GM19193 (cell line): ENCODE measurements around the gene RTN4R.

Experiments used
- POLR2A ChIP-seq: IDR thresholded peaks from 4 replicates; pipeline ENCODE4 v1.6.1; 2011; ENCODE audit not compliant: insufficient read depth, insufficient read length; ENCODE audit errors: extremely low read depth

The RTN4R gene

GRCh38 chr22:20275836-20276235 lies 7.7 kb upstream of the RTN4R start:
- no peak for TF ChIP-seq POLR2A

- TF ChIP-seq POLR2A: no peak
Measured at GRCh38 chr22:20273758-20274181, 5.7 kb upstream of the RTN4R start.

- TF ChIP-seq POLR2A: no peak
Measured at GRCh38 chr22:20272700-20273099, 4.6 kb upstream of the RTN4R start.

- no peak for TF ChIP-seq POLR2A
Measured at GRCh38 chr22:20272174-20272573, 4.1 kb upstream of the RTN4R start.

GRCh38 chr22:20271114-20271994 lies 3.2 kb upstream of the RTN4R start:
- TF ChIP-seq POLR2A: no peak

- TF ChIP-seq POLR2A: no peak
Measured at GRCh38 chr22:20267441-20268278, 458 bp downstream of the RTN4R start.

- TF ChIP-seq POLR2A: no peak
Measured at GRCh38 chr22:20264614-20265452, 3.3 kb downstream of the RTN4R start.

GRCh38 chr22:20262582-20263147 lies 5.5 kb downstream of the RTN4R start:
- TF ChIP-seq POLR2A: no peak

- no peak for TF ChIP-seq POLR2A
Measured at GRCh38 chr22:20261848-20262581, 6.1 kb downstream of the RTN4R start.

GRCh38 chr22:20260071-20260765 lies 7.9 kb downstream of the RTN4R start:
- no peak for TF ChIP-seq POLR2A

GRCh38 chr22:20259327-20259688 lies 8.8 kb downstream of the RTN4R start:
- TF ChIP-seq POLR2A: no peak

- no peak for TF ChIP-seq POLR2A
Measured at GRCh38 chr22:20258584-20259326, 9.4 kb downstream of the RTN4R start.

- no peak for TF ChIP-seq POLR2A
Measured at GRCh38 chr22:20258021-20258299, 10.2 kb downstream of the RTN4R start.
